Right hindlimb (tissue), 1 donor: ENCODE results near the gene TOP2A.
A peak's percentile ranks its signal among the peaks of the same experiment; 100 is the strongest.

Experiments used
- DNase-seq: peaks from one replicate; pipeline ENCODE4 v3.0.0-alpha.2; 2018

TOP2A gene

GRCh38 chr17:40356990-40357881, 60.5 kb downstream of the TOP2A start:
- DNase-seq, result peak; percentile 47

- DNase-seq, result peak; percentile 44
Observed at GRCh38 chr17:40355804-40356758, 61.6 kb downstream of the TOP2A start.

GRCh38 chr17:40355123-40355803, 62.4 kb downstream of the TOP2A start:
- peak; percentile 84 for DNase-seq

- no peak for DNase-seq
Observed at GRCh38 chr17:40354221-40355122, 63.2 kb downstream of the TOP2A start.

- no peak for DNase-seq
Observed at GRCh38 chr17:40352779-40353394, 64.8 kb downstream of the TOP2A start.

GRCh38 chr17:40352237-40352778, 65.4 kb downstream of the TOP2A start:
- no peak for DNase-seq

- DNase-seq, result peak; percentile 53
Observed at GRCh38 chr17:40351359-40352236, 66.1 kb downstream of the TOP2A start.

GRCh38 chr17:40350689-40351358, 66.9 kb downstream of the TOP2A start:
- peak; percentile 42 for DNase-seq

- peak; percentile 85 for DNase-seq
Observed at GRCh38 chr17:40349895-40350688, 67.6 kb downstream of the TOP2A start.

GRCh38 chr17:40349477-40349894, 68.2 kb downstream of the TOP2A start:
- no peak for DNase-seq

GRCh38 chr17:40348562-40349476, 68.9 kb downstream of the TOP2A start:
- DNase-seq, result peak; percentile 80

GRCh38 chr17:40348136-40348504, 69.6 kb downstream of the TOP2A start:
- peak; percentile 16 for DNase-seq

GRCh38 chr17:40347319-40348135, 70.2 kb downstream of the TOP2A start:
- DNase-seq, result peak; percentile 51

GRCh38 chr17:40346765-40347158, 70.9 kb downstream of the TOP2A start:
- no peak for DNase-seq

GRCh38 chr17:40345994-40346764, 71.5 kb downstream of the TOP2A start:
- DNase-seq, result peak; percentile 82
